Transverse colon (tissue), 4 donors: ENCODE results near the gene TMEM97.

Experiments
- CTCF ChIP-seq, 5 experiments: fragments of 200-600 bp in 3 of 5; fragments of 450-650 bp in 2 of 5; sonication (generic) in 3 of 5; IDR thresholded peaks; 1 replicate in 2 of 5; 2 replicates in 3 of 5; pipeline ENCODE4 v1.5.1; 2016 to 2017; ENCODE audit warnings: antibody characterized with exemption in 5 of 5, inconsistent platforms in 3 of 5, mild to moderate bottlenecking in 2 of 5, moderate library complexity in 1 of 5
- POLR2A ChIP-seq: fragments of 450-650 bp; IDR thresholded peaks from one replicate; pipeline ENCODE4 v1.6.1; 2016; ENCODE audit warnings: antibody characterized with exemption, mild to moderate bottlenecking, moderate library complexity
- POLR2AphosphoS5 ChIP-seq, 3 donors: sonication (generic); formaldehyde crosslinking; IDR thresholded peaks; one replicate each; pipeline ENCODE4 v1.6.1; 2016; ENCODE audit warnings: antibody characterized with exemption in 3 of 3

- TF ChIP-seq POLR2A (no peak), CTCF (IDR thresholded peaks at IDR 0.05) (no peak), POLR2AphosphoS5 (IDR thresholded peaks at IDR 0.05) (no peak)
These were observed 30.0 kb downstream of the TMEM97 start for GRCh38 chr17:28348979-28349378.
